ENCODE measurements around the gene GLT1D1.

The GLT1D1 gene

DNA sequence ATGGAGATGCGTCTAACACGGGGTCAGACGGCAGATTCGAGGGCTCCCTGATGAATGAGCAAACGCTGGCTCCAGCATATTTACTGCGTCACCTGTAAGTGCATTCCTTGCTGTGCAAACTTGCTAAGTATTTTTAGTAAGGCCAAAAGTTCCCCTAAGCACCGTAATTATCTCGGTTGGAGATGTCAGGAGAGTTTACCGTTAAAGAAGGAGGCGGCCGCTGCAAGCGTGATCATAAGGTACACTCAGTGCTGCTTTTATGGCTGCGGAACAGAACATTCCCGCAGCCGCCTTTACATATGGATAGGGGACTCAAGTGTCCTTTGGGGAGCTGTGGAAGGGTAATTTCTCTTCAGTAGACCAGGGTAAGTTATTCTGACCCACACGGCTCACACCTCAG is 175.6 kb downstream of the GLT1D1 start:
- H3K27ac ChIP-seq (ENCODE audit: low read length): no peak overlapping the region
- no peaks in the 10 kb centered on the region for H3K27me3 ChIP-seq (ENCODE audit: insufficient read depth, low read length, poor library complexity)
- no peaks in the 10 kb centered on the region for H3K36me3 ChIP-seq (ENCODE audit: insufficient read depth, low read length)
- no peak overlapping the region for H2AFZ ChIP-seq (ENCODE audit: low read depth, low read length)
- ATAC-seq (ENCODE audit: insufficient read depth, low read depth) (no peak), DNase-seq (no peak)
- no peaks in the 10 kb centered on the region for H3K9me3 ChIP-seq (ENCODE audit: insufficient read depth, low read length, severe bottlenecking)
- no peaks in the 10 kb centered on the region for H4K20me1 ChIP-seq (ENCODE audit: insufficient read depth, low read length)
- no peak overlapping the region for H3K9ac ChIP-seq (ENCODE audit: low read depth, low read length)
- no peak overlapping the region for H3K4me2 ChIP-seq (ENCODE audit: insufficient read depth, low read length)
- H3K4me1 ChIP-seq (ENCODE audit: insufficient read depth, low read length): no peaks in the 10 kb centered on the region
- TF ChIP-seq, protein P1, sequence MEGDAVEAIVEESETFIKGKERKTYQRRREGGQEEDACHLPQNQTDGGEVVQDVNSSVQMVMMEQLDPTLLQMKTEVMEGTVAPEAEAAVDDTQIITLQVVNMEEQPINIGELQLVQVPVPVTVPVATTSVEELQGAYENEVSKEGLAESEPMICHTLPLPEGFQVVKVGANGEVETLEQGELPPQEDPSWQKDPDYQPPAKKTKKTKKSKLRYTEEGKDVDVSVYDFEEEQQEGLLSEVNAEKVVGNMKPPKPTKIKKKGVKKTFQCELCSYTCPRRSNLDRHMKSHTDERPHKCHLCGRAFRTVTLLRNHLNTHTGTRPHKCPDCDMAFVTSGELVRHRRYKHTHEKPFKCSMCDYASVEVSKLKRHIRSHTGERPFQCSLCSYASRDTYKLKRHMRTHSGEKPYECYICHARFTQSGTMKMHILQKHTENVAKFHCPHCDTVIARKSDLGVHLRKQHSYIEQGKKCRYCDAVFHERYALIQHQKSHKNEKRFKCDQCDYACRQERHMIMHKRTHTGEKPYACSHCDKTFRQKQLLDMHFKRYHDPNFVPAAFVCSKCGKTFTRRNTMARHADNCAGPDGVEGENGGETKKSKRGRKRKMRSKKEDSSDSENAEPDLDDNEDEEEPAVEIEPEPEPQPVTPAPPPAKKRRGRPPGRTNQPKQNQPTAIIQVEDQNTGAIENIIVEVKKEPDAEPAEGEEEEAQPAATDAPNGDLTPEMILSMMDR (IDR thresholded peaks at IDR 0.05; ENCODE audit: borderline replicate concordance, extremely low read depth, low read length, poor library complexity, severe bottlenecking): no peak
- TF ChIP-seq EZH2 (IDR thresholded peaks at IDR 0.05; ENCODE audit: borderline replicate concordance, low read depth, low read length, severe bottlenecking): no peak
- no peak overlapping the region for H3K4me3 ChIP-seq (ENCODE audit: low read depth in 1 of 2, low read length in 2 of 2)
- no peaks in the 10 kb centered on the region for H3K79me2 ChIP-seq (ENCODE audit: insufficient read depth, low read length)

Data from DND-41 (cell line).